ENCODE results near the gene SNX20. TPM values are rescaled to one million over a fixed set of nuclear protein-coding genes. Genes with fewer than 3 reads are reported as not detected.

SNX20 gene
- total and polyA plus RNA-seq, 2 experiments from 2014 or later, result not detected

GRCh38 chr16:50697881-50698767 is 17.0 kb upstream of the SNX20 start (continued):
- TF ChIP-seq ZNF462 (CRISPR knock-in tag; IDR thresholded peaks at IDR 0.05), result no peak
- no peak for TF ChIP-seq ETS1 (IDR thresholded peaks at IDR 0.05)
- TF ChIP-seq ZNF331 (CRISPR knock-in tag; IDR thresholded peaks at IDR 0.05; ENCODE audit: low read depth), result no peak
- TF ChIP-seq STAT1 (IDR thresholded peaks at IDR 0.05; ENCODE audit: unreplicated experiment), result no peak

GRCh38 chr16:50697421-50697715 is 16.3 kb upstream of the SNX20 start:
- no peaks in the 10 kb centered on the region for H3F3A ChIP-seq (replicated peaks; ENCODE audit: low read depth)
- no peaks in the 10 kb centered on the region for H3K9me3 Mint-ChIP-seq
- no peak for DNase-seq (ENCODE audit: low spot score)
- H3K27ac ChIP-seq (ENCODE audit: low read depth), result no peak overlapping the region
- no peak overlapping the region for H3K27ac Mint-ChIP-seq
- H3K36me3 Mint-ChIP-seq (ENCODE audit: low read depth), result no peaks in the 10 kb centered on the region
- H3K9me2 ChIP-seq (ENCODE audit: insufficient read depth), result no peaks in the 10 kb centered on the region
- H3K4me3 ChIP-seq, result no peak overlapping the region
- peaks cover 15% of the 10 kb centered on the region for H3K27me3 ChIP-seq (ENCODE audit: insufficient read depth)
- no peak overlapping the region for H3K4me2 ChIP-seq
- peaks cover 20% of the 10 kb centered on the region for H3K27me3 Mint-ChIP-seq (ENCODE audit: insufficient read depth, low read depth, poor library complexity)
- no peak for ATAC-seq
- H3K4me1 Mint-ChIP-seq, result peaks cover 3% of the 10 kb centered on the region
- no peaks in the 10 kb centered on the region for H3K4me1 ChIP-seq (ENCODE audit: insufficient read depth)
- H2AFZ ChIP-seq, result no peak overlapping the region
- no peak overlapping the region for H3K4me3 Mint-ChIP-seq
- H4K20me1 ChIP-seq (replicated peaks; ENCODE audit: insufficient read depth), result no peaks in the 10 kb centered on the region
- TF ChIP-seq REST (IDR thresholded peaks at IDR 0.05; ENCODE audit: unreplicated experiment) (no peak), STAT1 (IDR thresholded peaks at IDR 0.05; ENCODE audit: unreplicated experiment) (no peak), EZH2 (IDR thresholded peaks at IDR 0.05; ENCODE audit: low read depth, unreplicated experiment) (no peak), POLR2AphosphoS5 (IDR thresholded peaks at IDR 0.05; ENCODE audit: low read depth) (no peak)
- H3K79me2 ChIP-seq (replicated peaks; ENCODE audit: insufficient read depth), result no peaks in the 10 kb centered on the region
- H3K36me3 ChIP-seq (ENCODE audit: insufficient read depth), result no peaks in the 10 kb centered on the region

All from GM23338 (cell line).